Measurements from ENCODE around the gene C22orf39. TPM values are rescaled to one million over a fixed set of nuclear protein-coding genes. Genes with fewer than 3 reads are reported as not detected.

C22orf39 gene, protein sequence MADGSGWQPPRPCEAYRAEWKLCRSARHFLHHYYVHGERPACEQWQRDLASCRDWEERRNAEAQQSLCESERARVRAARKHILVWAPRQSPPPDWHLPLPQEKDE
- 13.2 to 15.8 TPM (median 15.4 TPM) in 5 replicates for total RNA-seq (2022; extraction: Qiagen RNA extraction)

DNA sequence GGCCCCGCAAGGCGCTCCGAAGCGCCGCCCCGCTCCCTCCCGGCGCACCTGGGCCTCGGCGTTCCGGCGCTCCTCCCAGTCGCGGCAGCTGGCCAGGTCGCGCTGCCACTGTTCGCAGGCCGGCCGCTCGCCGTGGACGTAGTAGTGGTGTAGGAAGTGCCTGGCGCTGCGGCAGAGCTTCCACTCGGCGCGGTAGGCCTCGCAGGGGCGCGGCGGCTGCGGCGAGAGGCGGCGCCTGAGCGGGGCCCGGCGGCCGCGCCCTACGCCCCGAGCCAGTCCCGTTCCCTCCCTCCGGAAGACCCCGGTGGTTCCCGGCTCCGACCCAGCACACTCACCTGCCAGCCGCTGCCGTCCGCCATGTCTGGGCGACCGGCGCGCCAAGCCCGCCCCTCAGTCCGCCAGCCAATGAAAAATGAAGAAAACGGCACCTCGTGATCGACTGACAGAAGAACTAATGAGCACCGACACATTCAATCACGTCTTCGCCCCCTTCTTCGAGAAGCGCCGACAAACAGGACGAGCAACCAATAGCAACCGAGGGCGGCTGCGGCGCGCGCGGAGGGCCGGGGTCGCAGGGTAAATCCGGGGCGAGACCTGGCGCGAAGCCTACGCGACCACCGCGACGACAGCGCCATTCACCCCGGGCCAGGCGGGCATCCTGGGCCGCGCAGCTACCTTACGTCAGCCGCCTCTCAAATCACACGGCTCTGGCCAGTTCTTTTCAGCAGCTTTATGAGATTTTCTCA lies at the start of gene C22orf39:
Gene C22orf39 (minus strand): TSS at position 382 of the 746 bp plus-strand sequence. CDS start 23 bp downstream, at position 359.

DNA sequence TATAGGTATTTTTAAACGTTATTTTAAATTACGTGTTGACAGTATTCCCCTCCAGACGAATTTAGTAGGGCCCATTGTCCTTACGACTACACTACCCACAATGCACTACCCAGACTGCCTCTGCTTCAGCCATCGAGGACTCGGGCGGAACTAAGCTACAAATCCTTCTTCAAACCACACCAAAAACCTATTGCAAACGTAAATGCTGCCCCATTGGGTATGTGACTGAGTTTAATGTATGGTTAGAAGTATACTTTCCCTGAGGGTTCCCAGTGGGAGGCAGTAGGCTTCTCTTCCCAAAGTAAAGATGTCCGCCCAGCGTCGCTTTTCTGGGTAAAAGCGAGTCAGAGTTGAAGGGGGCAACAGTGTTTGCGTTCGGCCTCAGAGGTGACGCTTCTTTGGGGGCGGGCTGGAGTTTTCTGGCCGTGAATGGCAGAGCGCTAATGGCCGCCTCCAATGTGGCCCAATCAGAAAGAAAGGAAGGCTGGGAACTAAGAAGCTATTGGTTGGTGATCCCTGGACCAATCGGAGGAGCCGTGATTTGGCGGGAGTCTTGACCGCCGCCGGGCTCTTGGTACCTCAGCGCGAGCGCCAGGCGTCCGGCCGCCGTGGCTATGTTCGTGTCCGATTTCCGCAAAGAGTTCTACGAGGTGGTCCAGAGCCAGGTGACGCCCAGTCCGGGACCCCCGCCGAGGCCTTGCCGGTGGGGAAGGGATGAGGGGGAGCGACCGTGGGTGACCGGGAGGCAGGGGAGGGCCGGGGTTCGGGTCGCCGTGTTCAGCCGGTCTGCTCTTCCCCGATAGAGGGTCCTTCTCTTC lies 32.1 kb upstream of the C22orf39 start, which contains the start of gene CDC45:
Gene CDC45 (plus strand): TSS at position 566 of the 818 bp plus-strand sequence. CDS start 49 bp downstream, at position 615.

DNA sequence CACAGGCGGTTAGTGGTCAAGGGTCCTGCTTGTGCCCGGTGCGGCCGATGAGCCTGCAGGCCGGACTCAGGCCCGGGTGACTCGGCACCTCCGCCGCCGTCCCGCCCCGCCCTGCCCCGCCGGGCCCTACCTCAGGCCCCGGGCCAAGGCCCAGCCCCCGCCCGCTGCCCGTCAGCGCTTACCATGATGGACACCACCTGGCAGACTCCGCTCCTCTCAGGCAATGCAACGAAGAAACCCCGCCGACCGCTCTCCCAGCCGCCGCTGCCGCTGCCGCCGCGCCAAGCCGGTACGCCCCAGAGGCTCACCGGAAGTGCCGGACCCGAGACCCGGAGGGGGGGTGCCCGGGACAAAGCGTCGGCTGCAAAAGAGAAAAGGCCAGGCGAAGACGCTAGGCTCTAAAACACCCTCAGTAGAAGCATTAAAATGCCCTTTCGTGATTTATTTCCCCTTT lies 31.4 kb upstream of the C22orf39 start, which contains the start of gene UFD1:
Gene UFD1 (minus strand): TSS at position 293 of the 454 bp plus-strand sequence. CDS start 108 bp downstream, at position 185.

DNA sequence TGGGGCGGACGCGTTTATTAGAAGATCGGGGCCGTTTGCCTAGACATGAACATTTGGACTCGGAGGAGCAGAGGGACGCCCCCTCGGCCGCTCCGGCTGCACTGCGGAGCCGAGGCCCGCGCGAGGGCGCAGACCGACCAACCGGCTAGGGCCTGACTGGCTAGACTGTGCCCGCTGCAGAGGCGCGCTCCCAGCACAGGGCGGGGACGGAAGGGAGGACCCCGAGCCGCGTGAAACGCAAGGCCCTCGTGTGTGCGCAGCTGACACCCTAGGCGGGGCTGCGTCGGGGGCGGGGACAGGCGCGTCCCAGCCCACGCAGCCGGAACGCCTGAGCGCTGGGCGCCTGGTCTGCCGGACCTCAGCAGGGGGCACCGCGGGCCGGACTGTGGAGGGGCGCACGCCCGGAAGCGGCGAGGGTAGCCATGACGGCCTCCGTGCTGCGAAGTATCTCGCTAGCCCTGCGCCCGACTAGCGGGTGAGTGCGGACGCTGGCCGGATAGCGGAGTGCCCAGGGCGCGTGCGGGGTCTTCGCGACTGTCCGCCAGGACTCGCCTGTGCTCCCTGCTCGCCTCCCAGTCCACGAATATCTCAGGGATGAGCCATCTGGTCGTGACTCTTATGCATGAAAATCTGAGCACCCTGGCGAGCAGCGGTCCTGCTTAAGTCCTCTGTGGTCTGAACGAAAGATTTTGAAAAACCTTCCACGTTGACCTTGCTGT lies 15.2 kb downstream of the C22orf39 start, which contains the start of gene MRPL40:
Gene MRPL40 (plus strand): TSS at position 413 of the 719 bp plus-strand sequence. CDS start 10 bp downstream, at position 423.

DNA sequence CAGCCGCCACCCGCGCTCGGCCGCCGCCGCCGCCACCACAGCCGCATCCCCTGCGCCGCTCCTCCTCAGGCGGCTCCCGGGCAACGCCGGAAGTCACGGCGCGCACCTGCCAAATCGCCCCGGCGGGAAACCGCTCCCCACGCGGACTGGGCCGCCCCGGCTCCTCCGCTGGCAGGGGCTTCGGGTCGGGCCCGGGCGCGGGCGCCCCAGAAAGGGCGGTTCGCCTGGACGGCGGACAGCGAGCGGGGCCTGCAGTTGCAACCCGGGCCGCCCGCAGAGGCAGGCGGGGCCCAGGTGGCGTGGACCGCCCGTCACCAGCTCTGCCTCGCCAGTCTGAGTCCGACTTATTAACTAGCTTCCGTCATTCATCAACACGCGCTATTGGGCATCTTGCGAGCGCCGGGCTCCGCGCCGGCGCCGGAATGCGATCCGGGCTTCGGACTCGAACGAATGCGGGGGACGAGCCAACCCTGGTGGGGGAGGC lies 15.8 kb downstream of the C22orf39 start, which contains the start of gene HIRA:
Gene HIRA (minus strand): TSS at position 85 of the 484 bp plus-strand sequence. CDS start 257 bp downstream, outside the sequence.

Other genes with a start within 250 kb of the C22orf39 start
- 4.6 to 6.1 TPM (median 5.6 TPM) in 5 replicates for gene CLTCL1, start 156.0 kb downstream of the C22orf39 start, total RNA-seq (2022; extraction: Qiagen RNA extraction)
- gene HIRA, start 16.0 kb downstream of the C22orf39 start, total RNA-seq (2022; extraction: Qiagen RNA extraction): 20.1 to 25.9 TPM (median 24.8 TPM) in 5 replicates
- gene MRPL40, start 15.2 kb downstream of the C22orf39 start, total RNA-seq (2022; extraction: Qiagen RNA extraction): 40.6 to 50.4 TPM (median 44.9 TPM) in 5 replicates
- 92.8 to 101 TPM (median 98.1 TPM) in 5 replicates for gene UFD1, start 31.5 kb upstream of the C22orf39 start, total RNA-seq (2022; extraction: Qiagen RNA extraction)
- 23.9 to 27.7 TPM (median 24.8 TPM) in 5 replicates for gene CDC45, start 32.2 kb upstream of the C22orf39 start, total RNA-seq (2022; extraction: Qiagen RNA extraction)
- not detected in 5 replicates for gene CLDN5, start 76.7 kb upstream of the C22orf39 start, total RNA-seq (2022; extraction: Qiagen RNA extraction)